Stomach smooth muscle (tissue), 2 donors: Measurements from ENCODE around the gene AGO3.
A peak's percentile ranks its signal among the peaks of the same experiment; 100 is the strongest.

Experiments used
- H3K27ac ChIP-seq: one replicate; pipeline ENCODE4 v1.7.0; 2013; ENCODE audit warnings: mild to moderate bottlenecking, low read length, inconsistent platforms
- H3K27me3 ChIP-seq, 2 donors: one replicate each; pipeline ENCODE4 v1.7.0; 2013; ENCODE audit warnings: low read length in 2 of 2; ENCODE audit not compliant: insufficient read depth in 2 of 2, control insufficient read depth in 1 of 2
- H3K36me3 ChIP-seq, 2 donors: one replicate each; pipeline ENCODE4 v1.7.0; 2013; ENCODE audit warnings: low read length in 2 of 2; ENCODE audit not compliant: control insufficient read depth in 2 of 2, insufficient read depth in 2 of 2
- H3K4me1 ChIP-seq: one replicate; pipeline ENCODE4 v1.7.0; 2013; ENCODE audit warnings: low read length; ENCODE audit not compliant: control insufficient read depth, insufficient read depth
- H3K4me3 ChIP-seq, 2 donors: one replicate each; pipeline ENCODE4 v1.7.0; 2013; ENCODE audit warnings: low read length in 2 of 2
- H3K9ac ChIP-seq, 2 donors: one replicate each; pipeline ENCODE4 v1.7.0; 2013; ENCODE audit warnings: low read length in 2 of 2, mild to moderate bottlenecking in 1 of 2
- H3K9me3 ChIP-seq, 2 donors: one replicate each; pipeline ENCODE4 v1.7.0; 2013; ENCODE audit warnings: low read length in 2 of 2; ENCODE audit not compliant: control insufficient read depth in 2 of 2
- donor health status: healthy.
- donor health status: Pancreatic carcinoma.

AGO3 gene

DNA sequence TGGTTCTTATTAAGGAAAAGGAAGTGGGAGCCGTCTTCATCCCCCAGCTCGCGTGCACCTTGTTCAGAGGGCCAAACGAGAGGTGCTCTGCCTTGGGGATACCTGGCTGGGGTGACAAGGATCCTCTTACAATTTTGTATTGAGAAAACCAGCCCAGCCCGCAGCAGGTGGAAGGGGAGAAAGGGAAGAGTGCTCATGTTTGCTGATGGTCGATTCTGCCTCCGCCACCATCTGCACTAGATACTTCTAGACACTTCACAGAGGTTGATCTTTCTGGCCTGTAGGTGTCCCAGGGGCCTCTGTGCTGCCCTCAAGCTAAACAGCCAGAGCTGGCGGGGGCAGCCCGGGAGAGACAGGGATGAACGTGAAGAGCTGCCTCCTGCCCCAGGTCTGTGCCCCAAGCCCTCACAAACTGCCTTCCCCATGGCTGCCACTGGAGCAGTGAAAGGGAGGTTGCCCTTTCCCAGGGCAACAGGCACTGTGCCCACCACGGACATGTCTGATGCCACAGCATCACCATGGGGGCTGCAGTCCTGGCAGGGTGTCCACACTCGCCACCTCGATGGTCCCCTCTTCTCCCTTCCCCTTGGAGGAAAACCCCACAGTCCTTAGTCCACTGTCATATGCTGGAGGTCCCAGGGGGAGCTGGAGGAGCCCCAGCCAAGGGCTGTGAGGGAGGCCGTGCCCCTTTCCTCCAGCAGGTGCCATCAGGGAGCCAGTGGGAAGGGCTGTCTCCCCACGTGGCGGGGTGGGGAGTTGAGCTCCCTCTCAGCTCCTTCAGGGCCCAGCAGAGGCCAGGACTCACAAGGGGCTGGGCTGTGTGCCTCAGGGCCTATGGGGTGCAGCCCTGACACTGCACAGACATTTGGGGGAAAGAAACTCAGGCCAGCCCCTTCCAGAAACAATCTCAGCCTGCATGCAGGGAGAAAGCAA lies 165.9 kb downstream of the AGO3 start:
- Histone ChIP-seq H3K9ac (no peak overlapping the region), H3K9me3 (no peaks in the 10 kb centered on the region), H3K36me3 (peaks cover 32 to 36% of the 10 kb centered on the region in 2 donors), H3K27ac (no peak overlapping the region), H3K4me1 (peaks cover 24% of the 10 kb centered on the region), H3K27me3 (no peaks in the 10 kb centered on the region), H3K4me3 (no peak overlapping the region)

DNA sequence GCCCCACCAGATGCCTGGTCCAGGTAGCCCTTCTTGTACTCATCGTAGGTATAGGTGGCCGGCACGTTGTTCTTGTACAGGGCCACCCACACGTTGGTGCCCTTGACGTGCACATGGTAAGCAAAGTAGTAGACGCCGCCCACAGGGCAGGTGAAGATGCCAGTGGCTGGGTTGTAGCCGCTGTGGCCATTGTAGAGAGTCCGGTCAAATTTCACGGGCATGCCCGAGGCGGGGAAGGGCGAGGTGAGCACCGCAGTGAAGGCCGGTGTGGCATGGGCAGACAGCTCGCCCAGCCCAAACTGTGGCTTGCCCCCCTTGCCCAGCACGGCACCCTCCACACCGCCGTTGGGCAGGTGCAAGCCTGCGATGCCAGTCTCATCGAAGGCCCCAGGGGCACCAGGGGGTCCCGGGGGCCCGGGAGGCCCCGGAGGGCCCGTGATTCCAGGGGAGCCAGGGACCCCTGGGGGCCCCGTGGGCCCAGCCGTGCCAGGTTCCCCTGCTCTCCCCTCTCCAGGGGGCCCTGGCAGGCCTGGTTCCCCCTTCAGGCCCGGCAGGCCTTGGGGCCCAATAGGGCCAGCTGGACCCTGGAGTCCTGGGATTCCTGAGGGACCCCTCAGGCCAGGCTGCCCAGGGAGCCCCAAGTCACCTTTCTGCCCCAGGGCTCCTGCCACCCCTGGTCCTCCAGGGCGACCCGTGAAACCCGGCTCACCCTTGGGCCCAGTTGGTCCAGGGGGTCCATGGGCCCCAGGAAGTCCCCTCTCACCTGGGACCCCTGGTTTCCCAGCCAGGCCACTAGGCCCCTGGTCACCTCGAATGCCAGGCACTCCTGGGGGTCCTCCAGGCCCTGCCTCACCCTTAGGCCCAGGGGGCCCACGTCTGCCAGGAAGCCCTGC lies 167.0 kb downstream of the AGO3 start:
- Histone ChIP-seq H3K27ac (no peak overlapping the region), H3K9ac (no peak overlapping the region), H3K4me3 (no peak overlapping the region), H3K9me3 (no peaks in the 10 kb centered on the region), H3K36me3 (peaks cover 22 to 25% of the 10 kb centered on the region in 2 donors), H3K4me1 (peaks cover 24% of the 10 kb centered on the region), H3K27me3 (no peaks in the 10 kb centered on the region)

DNA sequence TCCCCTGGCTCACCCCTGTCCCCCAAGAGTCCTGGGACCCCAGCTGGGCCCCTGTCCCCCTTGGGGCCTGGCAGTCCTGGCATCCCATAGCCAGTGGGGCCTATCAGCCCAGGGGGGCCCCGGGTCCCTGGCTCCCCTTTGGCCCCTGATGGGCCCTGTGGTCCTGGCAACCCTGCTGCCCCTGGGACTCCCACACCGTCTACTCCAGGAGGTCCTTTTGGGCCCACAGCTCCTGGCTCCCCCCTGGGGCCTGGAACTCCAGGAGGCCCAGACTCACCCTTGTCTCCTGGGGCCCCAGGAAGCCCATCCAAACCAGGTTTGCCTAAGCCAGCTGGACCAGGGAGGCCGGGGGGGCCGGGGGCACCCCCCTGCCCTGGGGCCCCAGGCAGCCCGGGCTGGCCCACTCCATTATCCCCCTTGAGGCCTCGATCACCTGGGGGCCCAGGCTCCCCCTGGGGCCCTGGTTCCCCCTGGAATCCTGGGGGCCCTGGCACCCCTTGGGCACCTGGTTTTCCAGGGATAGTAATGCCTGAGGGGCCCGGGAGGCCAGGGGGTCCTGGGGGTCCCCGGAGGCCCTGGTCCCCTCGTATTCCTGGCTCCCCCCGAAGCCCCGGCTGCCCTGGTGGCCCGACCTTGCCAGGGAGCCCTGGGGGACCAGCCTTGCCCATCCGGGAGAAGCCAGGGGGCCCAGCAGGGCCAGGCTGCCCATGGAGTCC lies 167.9 kb downstream of the AGO3 start:
- H3K9me3 ChIP-seq = no peaks in the 10 kb centered on the region
- no peak overlapping the region for H3K9ac ChIP-seq
- no peak overlapping the region for H3K4me3 ChIP-seq
- no peaks in the 10 kb centered on the region for H3K27me3 ChIP-seq
- no peak overlapping the region for H3K27ac ChIP-seq
- peaks cover 17% of the 10 kb centered on the region for H3K4me1 ChIP-seq
- H3K36me3 ChIP-seq = peaks cover 14 to 16% of the 10 kb centered on the region in 2 donors

- peak overlapping the region; percentile 24 for H3K27ac ChIP-seq
These were observed 168.9 kb downstream of the AGO3 start for GRCh38 chr1:36099681-36100341.

DNA sequence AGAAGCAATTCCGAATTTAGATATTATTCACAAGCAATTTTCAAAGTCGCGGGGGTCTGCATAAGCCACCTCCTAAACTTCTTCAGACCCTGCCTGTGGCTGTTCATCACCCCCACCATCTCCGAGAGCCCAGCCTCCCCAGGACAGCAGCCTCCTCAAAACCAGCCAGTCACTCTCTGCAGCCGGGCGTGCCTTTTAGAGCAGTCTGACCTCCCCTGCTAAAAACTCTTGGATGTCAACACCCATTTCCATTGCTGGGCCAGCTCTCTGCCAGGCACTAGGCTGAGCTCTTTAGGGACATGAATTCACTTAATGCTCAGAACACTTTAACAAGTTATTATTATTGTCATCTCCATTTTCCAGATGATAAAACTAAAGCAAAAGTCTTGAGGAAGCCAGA lies 169.5 kb downstream of the AGO3 start:
- H3K27me3 ChIP-seq = no peaks in the 10 kb centered on the region
- no peak overlapping the region for H3K4me3 ChIP-seq
- no peak overlapping the region for H3K9ac ChIP-seq
- peak overlapping the region; percentile 24 for H3K27ac ChIP-seq
- H3K36me3 ChIP-seq = peaks cover 2 to 5% of the 10 kb centered on the region in 2 donors
- no peaks in the 10 kb centered on the region for H3K9me3 ChIP-seq
- peaks cover 9% of the 10 kb centered on the region for H3K4me1 ChIP-seq

More at GRCh38 chr1:36099681-36100341, 168.9 kb downstream of the AGO3 start:
- peaks cover 6 to 8% of the 10 kb centered on the region in 2 donors for H3K36me3 ChIP-seq
- no peak overlapping the region for H3K9ac ChIP-seq
- H3K27me3 ChIP-seq = no peaks in the 10 kb centered on the region
- peaks cover 9% of the 10 kb centered on the region for H3K4me1 ChIP-seq
- H3K4me3 ChIP-seq = peak overlapping the region in 1 of 2 donors; percentile 35
- H3K9me3 ChIP-seq = no peaks in the 10 kb centered on the region

- Histone ChIP-seq H3K4me1 (peaks cover 12% of the 10 kb centered on the region), H3K27me3 (no peaks in the 10 kb centered on the region), H3K27ac (peak overlapping the region; percentile 6), H3K9ac (no peak overlapping the region), H3K9me3 (no peaks in the 10 kb centered on the region), H3K36me3 (no peaks in the 10 kb centered on the region), H3K4me3 (no peak overlapping the region)
These were observed 170.6 kb downstream of the AGO3 start for GRCh38 chr1:36101546-36101945.

DNA sequence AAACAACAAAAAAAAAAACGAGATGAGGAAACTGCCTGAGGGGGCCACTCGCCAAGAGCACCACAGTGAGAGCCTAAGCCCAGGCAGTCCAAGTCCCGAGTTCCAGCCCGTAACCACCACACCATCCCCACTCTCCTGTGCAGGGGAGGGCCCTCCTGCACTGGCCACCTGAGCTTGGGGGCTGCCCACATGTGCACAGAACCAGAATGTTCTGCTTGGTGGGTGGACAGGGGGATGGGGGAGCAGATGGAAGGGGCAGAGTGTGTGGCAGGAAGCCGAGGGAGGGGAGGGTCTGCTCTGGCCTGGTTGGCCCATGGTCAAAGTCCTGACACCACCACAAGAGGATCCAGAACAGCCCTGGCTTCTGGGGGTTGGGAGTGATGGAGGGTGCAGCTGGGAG lies 175.4 kb downstream of the AGO3 start:
- peaks cover 0 to 2% of the 10 kb centered on the region in 2 donors for H3K36me3 ChIP-seq
- no peak overlapping the region for H3K9ac ChIP-seq
- peaks cover 3% of the 10 kb centered on the region for H3K4me1 ChIP-seq
- H3K4me3 ChIP-seq = no peak overlapping the region
- H3K9me3 ChIP-seq = no peaks in the 10 kb centered on the region
- H3K27ac ChIP-seq = no peak overlapping the region
- no peaks in the 10 kb centered on the region for H3K27me3 ChIP-seq

GRCh38 chr1:36107394-36107793 lies 176.5 kb downstream of the AGO3 start:
- H3K9me3 ChIP-seq = no peaks in the 10 kb centered on the region
- H3K4me3 ChIP-seq = no peak overlapping the region
- no peak overlapping the region for H3K9ac ChIP-seq
- H3K36me3 ChIP-seq = peaks cover 0 to 2% of the 10 kb centered on the region in 2 donors
- H3K4me1 ChIP-seq = peaks cover 3% of the 10 kb centered on the region
- H3K27me3 ChIP-seq = no peaks in the 10 kb centered on the region
- H3K27ac ChIP-seq = no peak overlapping the region

DNA sequence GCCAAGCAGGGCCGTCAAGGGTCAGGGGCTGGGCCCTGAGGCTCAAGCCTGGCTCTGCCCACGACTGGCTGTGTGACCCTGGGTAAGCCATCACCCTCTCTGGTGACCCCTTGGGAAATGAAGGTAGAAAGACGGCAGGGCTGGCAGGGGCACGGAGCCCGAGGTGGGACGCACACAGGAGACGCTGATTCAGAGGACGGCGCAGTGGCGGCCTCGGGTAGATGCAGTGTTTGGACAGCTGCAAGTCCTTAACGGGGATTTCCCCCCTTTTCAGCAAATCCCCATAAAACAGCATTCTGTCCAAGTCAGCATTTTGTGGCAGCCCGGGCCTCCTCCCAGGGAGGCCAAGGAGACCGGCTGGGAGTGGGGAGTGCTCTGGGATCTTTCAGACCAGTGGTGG lies 177.4 kb downstream of the AGO3 start:
- Histone ChIP-seq H3K4me1 (peaks cover 3% of the 10 kb centered on the region), H3K4me3 (no peak overlapping the region), H3K9ac (no peak overlapping the region), H3K9me3 (no peaks in the 10 kb centered on the region), H3K36me3 (peaks cover 0 to 4% of the 10 kb centered on the region in 2 donors), H3K27me3 (no peaks in the 10 kb centered on the region), H3K27ac (no peak overlapping the region)
